G401 (cell line): ENCODE results near the gene WFDC12. TPM values are rescaled to one million over a fixed set of nuclear protein-coding genes. Genes with fewer than 3 reads are reported as not detected.

ENCODE experiments used
- DNase-seq: peaks from one replicate; pipeline ENCODE4 v3.0.0-alpha.2; 2015; ENCODE audit warnings: low spot score
- in situ Hi-C: cut with HindIII; loops from 2 replicates; pipeline ENCODE4 v1.10.0; 2016; ENCODE audit warnings: low sequenced_read_pairs, mixed read lengths
- total RNA-seq: library from RNA; depleted of rRNA; stranded (reverse); fragments of >200 nt; shearing (Covaris generic); gene quantifications from 2 replicates; pipeline ENCODE4 v1.2.3, GENCODE V29; 2014; rRNA removed

WFDC12 gene
- total RNA-seq, 1 experiment from 2014 or later, result not detected

- in situ Hi-C loops, result no loop called here
- DNase-seq, result peak; percentile 55
These were observed 28.4 kb downstream of the WFDC12 start for GRCh38 chr20:45095805-45096238.

GRCh38 chr20:45094864-45095574 is 29.2 kb downstream of the WFDC12 start:
- DNase-seq, result no peak
- in situ Hi-C loops, result no loop called here

GRCh38 chr20:45094201-45094600 is 30.1 kb downstream of the WFDC12 start:
- no peak for DNase-seq
- in situ Hi-C loops, result no loop called here

- DNase-seq, result no peak
- in situ Hi-C loops, result no loop called here
These were observed 31.4 kb downstream of the WFDC12 start for GRCh38 chr20:45092898-45093297.

GRCh38 chr20:45091366-45091765 is 32.9 kb downstream of the WFDC12 start:
- in situ Hi-C loops, result no loop called here

GRCh38 chr20:45090481-45090880 is 33.8 kb downstream of the WFDC12 start:
- in situ Hi-C loops, result no loop called here
- DNase-seq, result no peak

More at GRCh38 chr20:45091366-45091765, 32.9 kb downstream of the WFDC12 start:
- no peak for DNase-seq

- no peak for DNase-seq
- in situ Hi-C loops, result no loop called here
These were observed 36.0 kb downstream of the WFDC12 start for GRCh38 chr20:45088247-45088646.

- in situ Hi-C loops, result no loop called here
- DNase-seq, result no peak
These were observed 36.5 kb downstream of the WFDC12 start for GRCh38 chr20:45087814-45088213.

GRCh38 chr20:45087097-45087790 is 37.0 kb downstream of the WFDC12 start:
- in situ Hi-C loops, result no loop called here
- no peak for DNase-seq

GRCh38 chr20:45085867-45086266 is 38.4 kb downstream of the WFDC12 start:
- in situ Hi-C loops, result no loop called here
- DNase-seq, result no peak

GRCh38 chr20:45085289-45085688 is 39.0 kb downstream of the WFDC12 start:
- no peak for DNase-seq
- in situ Hi-C loops, result no loop called here

- no peak for DNase-seq
- in situ Hi-C loops, result no loop called here
These were observed 41.1 kb downstream of the WFDC12 start for GRCh38 chr20:45083127-45083526.

GRCh38 chr20:45082468-45082867 is 41.8 kb downstream of the WFDC12 start:
- no peak for DNase-seq
- in situ Hi-C loops, result no loop called here

- in situ Hi-C loops, result no loop called here
- DNase-seq, result no peak
These were observed 43.2 kb downstream of the WFDC12 start for GRCh38 chr20:45080867-45081624.

- in situ Hi-C loops, result no loop called here
- DNase-seq, result no peak
These were observed 46.7 kb downstream of the WFDC12 start for GRCh38 chr20:45077559-45077958.

Other genes with a start within 250 kb of the WFDC12 start
- gene YWHAB, start 238.8 kb downstream of the WFDC12 start, total RNA-seq, result 96.3 and 138 TPM in 2 replicates
- 3.7 and 11.4 TPM in 2 replicates for gene PABPC1L, start 214.4 kb downstream of the WFDC12 start, total RNA-seq
- gene TOMM34, start 164.1 kb downstream of the WFDC12 start, total RNA-seq, result 22.7 and 42.0 TPM in 2 replicates
- 9.3 and 11.1 TPM in 2 replicates for gene STK4, start 158.0 kb downstream of the WFDC12 start, total RNA-seq
- gene KCNS1, start 23.3 kb downstream of the WFDC12 start, total RNA-seq, result not detected in 2 replicates
- gene WFDC5, start 9.3 kb downstream of the WFDC12 start, total RNA-seq, result not detected in 2 replicates
- gene PI3, start 50.4 kb upstream of the WFDC12 start, total RNA-seq, result not detected in 2 replicates
- gene SEMG1, start 82.6 kb upstream of the WFDC12 start, total RNA-seq, result not detected in 2 replicates
- gene SEMG2, start 96.9 kb upstream of the WFDC12 start, total RNA-seq, result not detected in 2 replicates
- not detected in 2 replicates for gene SLPI, start 130.1 kb upstream of the WFDC12 start, total RNA-seq
- gene RBPJL, start 182.4 kb upstream of the WFDC12 start, total RNA-seq, result not detected in 2 replicates
- not detected in 2 replicates for gene MATN4, start 183.8 kb upstream of the WFDC12 start, total RNA-seq
- 16.4 and 24.7 TPM in 2 replicates for gene SDC4, start 224.0 kb upstream of the WFDC12 start, total RNA-seq
- gene SYS1, start 238.7 kb upstream of the WFDC12 start, total RNA-seq, result 13.0 and 21.9 TPM in 2 replicates